Bronchial epithelial cell (primary cell): ENCODE results near the gene GRM8. TPM values are rescaled to one million over a fixed set of nuclear protein-coding genes. Genes with fewer than 3 reads are reported as not detected.

Experiments
- DNase-seq: peaks from one replicate; pipeline ENCODE4 v3.0.0-alpha.2; 2010; ENCODE audit warnings: low read depth
- FAIRE-seq: peaks from 2 replicates; lab custom pipeline; 2011; peaks lifted over from hg19 to GRCh38; lab: Jason Lieb, UNC
- H3K27me3 ChIP-seq: 2 replicates; pipeline ENCODE4 v1.5.1; 2011; ENCODE audit warnings: low read length; ENCODE audit not compliant: control insufficient read depth, insufficient read depth
- H3K36me3 ChIP-seq: 2 replicates; pipeline ENCODE4 v1.5.1; 2011; ENCODE audit warnings: low read length; ENCODE audit not compliant: control insufficient read depth, insufficient read depth
- H3K4me3 ChIP-seq: 2 replicates; pipeline ENCODE4 v1.5.1; 2011; ENCODE audit warnings: mild to moderate bottlenecking, low read depth, low read length, control low read depth
- CTCF ChIP-seq: IDR thresholded peaks from 2 replicates; pipeline ENCODE4 v1.5.1; 2011; ENCODE audit warnings: mild to moderate bottlenecking, moderate library complexity, low read length, control low read depth, inconsistent platforms; ENCODE audit not compliant: insufficient read depth, severe bottlenecking
- total RNA-seq: library from RNA; depleted of rRNA; stranded (reverse); fragments of >200 nt; gene quantifications from 2 replicates; pipeline ENCODE4 v1.2.1, GENCODE V29; 2014

The GRM8 gene
- total RNA-seq, 1 donor from 2014 or later: not detected

DNA sequence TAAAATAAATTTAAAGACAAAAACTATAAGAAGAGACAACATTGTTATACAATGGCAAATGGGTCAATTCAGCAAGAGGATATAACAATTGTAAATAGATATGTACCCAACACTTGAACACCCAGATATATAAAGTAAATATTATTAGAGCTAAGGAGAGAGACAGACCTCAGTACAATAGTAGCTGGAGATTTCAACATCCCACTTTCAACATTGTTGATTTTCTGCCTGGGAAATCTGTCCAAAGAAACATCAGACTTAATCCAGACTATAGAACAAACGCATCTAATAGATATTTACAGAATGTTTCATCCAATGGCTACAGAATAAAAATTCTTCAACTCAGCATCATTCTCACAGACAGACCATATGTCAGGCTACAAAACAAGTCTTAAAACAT lies 256.1 kb downstream of the GRM8 start:
- Histone ChIP-seq H3K27me3 (no peaks in the 10 kb centered on the region), H3K4me3 (no peak overlapping the region), H3K36me3 (no peaks in the 10 kb centered on the region)
- no peak for DNase-seq
- FAIRE-seq: no peak
- TF ChIP-seq CTCF: no peak

DNA sequence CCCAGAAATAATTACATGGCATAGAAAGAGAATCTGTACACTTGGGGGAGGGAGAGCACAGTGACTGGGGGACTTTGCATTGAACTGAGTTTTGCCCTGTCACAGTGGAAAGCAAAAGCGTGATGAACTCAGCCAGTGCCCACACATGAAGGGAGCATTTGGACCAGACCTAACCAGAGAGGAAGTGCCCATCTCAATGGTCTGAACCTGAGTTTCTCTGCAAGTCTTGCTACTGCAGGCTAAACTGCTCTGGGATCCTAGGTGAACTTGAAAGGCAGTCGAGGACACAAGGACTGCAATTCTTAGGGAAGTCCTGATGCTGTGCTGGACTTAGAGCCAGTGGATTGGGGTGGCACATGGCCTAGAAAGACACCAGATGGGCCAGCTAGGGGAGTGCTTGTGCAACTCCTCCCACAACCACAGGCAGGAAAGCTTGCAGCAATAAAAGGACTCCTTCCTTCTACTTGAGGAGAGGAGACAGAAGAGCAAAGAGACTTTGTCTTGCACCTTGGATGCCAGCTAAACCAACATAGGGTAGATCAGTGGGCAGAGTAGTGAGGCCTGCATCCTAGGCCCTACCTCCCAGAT lies 259.0 kb downstream of the GRM8 start:
- peak; percentile 40 for FAIRE-seq

DNA sequence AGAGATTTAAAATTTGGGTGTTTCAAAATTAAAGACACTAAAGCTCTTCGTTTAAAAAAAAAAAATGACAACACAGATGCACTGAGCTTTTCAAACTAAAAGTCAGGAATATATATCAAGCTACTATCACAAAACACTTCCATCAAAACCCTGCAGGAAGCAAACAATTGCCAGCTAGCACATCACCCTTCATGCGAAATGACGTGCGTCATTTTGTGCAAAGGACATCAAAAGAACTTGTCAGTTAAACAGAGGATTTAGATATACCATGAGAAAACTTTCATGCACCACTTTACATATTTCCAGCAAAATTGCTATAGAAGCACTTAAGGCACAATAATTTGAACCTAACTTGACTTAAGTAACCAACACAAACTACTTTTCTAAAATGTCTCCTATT lies 264.7 kb downstream of the GRM8 start:
- DNase-seq (no peak), FAIRE-seq (no peak)
- H3K27me3 ChIP-seq: no peaks in the 10 kb centered on the region
- TF ChIP-seq CTCF: no peak
- H3K36me3 ChIP-seq: no peaks in the 10 kb centered on the region
- no peak overlapping the region for H3K4me3 ChIP-seq

More for the DNA sequence above, 259.0 kb downstream of the GRM8 start:
- H3K27me3 ChIP-seq: no peaks in the 10 kb centered on the region
- DNase-seq: no peak
- no peak for TF ChIP-seq CTCF
- no peak overlapping the region for H3K4me3 ChIP-seq
- H3K36me3 ChIP-seq: no peaks in the 10 kb centered on the region

DNA sequence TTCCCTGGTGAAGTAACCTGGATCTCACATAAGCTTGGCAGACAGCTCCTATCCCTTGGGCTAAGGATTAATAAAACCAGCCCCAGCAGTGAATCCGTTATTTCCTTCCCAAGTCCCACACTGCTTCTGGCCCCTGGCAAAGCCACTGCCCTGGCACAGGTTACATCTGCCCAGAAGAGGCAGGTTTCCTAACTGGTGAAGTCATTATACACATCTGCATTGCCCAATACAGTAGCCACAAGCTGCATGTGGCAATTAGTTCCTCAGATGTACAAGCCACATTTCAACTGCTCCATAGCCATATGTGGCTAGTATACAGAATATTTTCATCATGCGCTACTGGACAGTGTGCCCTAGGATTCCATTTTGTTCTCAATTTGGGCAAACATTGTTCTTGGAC lies 273.0 kb downstream of the GRM8 start:
- no peak overlapping the region for H3K4me3 ChIP-seq
- no peak for TF ChIP-seq CTCF
- FAIRE-seq (no peak), DNase-seq (no peak)
- H3K36me3 ChIP-seq: no peaks in the 10 kb centered on the region
- no peaks in the 10 kb centered on the region for H3K27me3 ChIP-seq

DNA sequence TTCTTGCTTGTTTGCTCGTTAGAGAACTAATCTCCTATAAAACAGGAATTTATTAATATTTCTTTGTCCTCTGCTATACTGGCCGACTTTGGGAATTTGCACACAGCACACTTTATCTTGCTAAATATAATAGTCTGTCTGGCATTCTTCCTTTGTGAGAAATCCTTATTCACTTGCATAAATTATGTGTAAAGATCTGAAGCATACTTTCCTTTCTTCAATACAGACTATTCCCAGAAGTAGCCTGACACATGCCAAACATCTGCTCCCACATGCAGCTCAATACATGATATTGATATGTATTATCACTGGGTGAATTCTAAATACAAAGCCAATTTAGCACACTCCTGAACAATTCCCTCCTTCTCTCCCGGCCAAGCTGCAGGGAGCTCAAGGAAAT lies 273.9 kb downstream of the GRM8 start:
- no peak for FAIRE-seq
- Histone ChIP-seq H3K27me3 (no peaks in the 10 kb centered on the region), H3K36me3 (no peaks in the 10 kb centered on the region), H3K4me3 (no peak overlapping the region)
- DNase-seq: no peak
- no peak for TF ChIP-seq CTCF

DNA sequence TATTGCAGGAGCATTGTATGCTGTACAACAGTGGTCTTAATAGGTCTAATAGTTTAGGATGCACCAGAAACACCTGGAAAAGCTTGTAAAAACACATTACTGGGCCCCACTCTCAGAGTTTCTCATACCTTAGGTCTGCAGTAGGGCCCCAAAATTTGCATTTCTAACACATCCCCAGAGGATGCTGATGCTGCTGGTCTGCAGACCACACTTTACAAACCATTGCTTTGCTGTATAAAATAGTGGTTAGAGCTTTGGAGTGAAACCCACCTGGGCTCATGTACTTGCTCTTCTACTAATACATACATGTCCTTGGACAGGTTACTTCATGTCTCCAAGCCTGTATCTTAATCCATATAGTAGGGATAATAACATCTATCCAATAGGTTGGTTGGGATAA lies 279.7 kb downstream of the GRM8 start:
- DNase-seq: no peak
- H3K27me3 ChIP-seq: no peaks in the 10 kb centered on the region
- FAIRE-seq: no peak
- H3K36me3 ChIP-seq: no peaks in the 10 kb centered on the region
- no peak for TF ChIP-seq CTCF
- H3K4me3 ChIP-seq: no peak overlapping the region
